Bronchial epithelial cell (primary cell): Measurements from ENCODE around the gene STK11IP. TPM values are rescaled to one million over a fixed set of nuclear protein-coding genes. Genes with fewer than 3 reads are reported as not detected.
A peak's percentile ranks its signal among the peaks of the same experiment; 100 is the strongest.

Source experiments
- DNase-seq: peaks from one replicate; pipeline ENCODE4 v3.0.0-alpha.2; 2010; ENCODE audit warnings: low read depth
- FAIRE-seq: peaks from 2 replicates; lab custom pipeline; 2011; peaks lifted over from hg19 to GRCh38; lab: Jason Lieb, UNC
- H3K27me3 ChIP-seq: 2 replicates; pipeline ENCODE4 v1.5.1; 2011; ENCODE audit warnings: low read length; ENCODE audit not compliant: control insufficient read depth, insufficient read depth
- H3K36me3 ChIP-seq: 2 replicates; pipeline ENCODE4 v1.5.1; 2011; ENCODE audit warnings: low read length; ENCODE audit not compliant: control insufficient read depth, insufficient read depth
- H3K4me3 ChIP-seq: 2 replicates; pipeline ENCODE4 v1.5.1; 2011; ENCODE audit warnings: mild to moderate bottlenecking, low read depth, low read length, control low read depth
- CTCF ChIP-seq: IDR thresholded peaks from 2 replicates; pipeline ENCODE4 v1.5.1; 2011; ENCODE audit warnings: mild to moderate bottlenecking, moderate library complexity, low read length, control low read depth, inconsistent platforms; ENCODE audit not compliant: insufficient read depth, severe bottlenecking
- total RNA-seq: library from RNA; depleted of rRNA; stranded (reverse); fragments of >200 nt; gene quantifications from 2 replicates; pipeline ENCODE4 v1.2.1, GENCODE V29; 2014

The STK11IP gene
- total RNA-seq, 1 donor from 2014 or later, result 11.3 TPM

DNA sequence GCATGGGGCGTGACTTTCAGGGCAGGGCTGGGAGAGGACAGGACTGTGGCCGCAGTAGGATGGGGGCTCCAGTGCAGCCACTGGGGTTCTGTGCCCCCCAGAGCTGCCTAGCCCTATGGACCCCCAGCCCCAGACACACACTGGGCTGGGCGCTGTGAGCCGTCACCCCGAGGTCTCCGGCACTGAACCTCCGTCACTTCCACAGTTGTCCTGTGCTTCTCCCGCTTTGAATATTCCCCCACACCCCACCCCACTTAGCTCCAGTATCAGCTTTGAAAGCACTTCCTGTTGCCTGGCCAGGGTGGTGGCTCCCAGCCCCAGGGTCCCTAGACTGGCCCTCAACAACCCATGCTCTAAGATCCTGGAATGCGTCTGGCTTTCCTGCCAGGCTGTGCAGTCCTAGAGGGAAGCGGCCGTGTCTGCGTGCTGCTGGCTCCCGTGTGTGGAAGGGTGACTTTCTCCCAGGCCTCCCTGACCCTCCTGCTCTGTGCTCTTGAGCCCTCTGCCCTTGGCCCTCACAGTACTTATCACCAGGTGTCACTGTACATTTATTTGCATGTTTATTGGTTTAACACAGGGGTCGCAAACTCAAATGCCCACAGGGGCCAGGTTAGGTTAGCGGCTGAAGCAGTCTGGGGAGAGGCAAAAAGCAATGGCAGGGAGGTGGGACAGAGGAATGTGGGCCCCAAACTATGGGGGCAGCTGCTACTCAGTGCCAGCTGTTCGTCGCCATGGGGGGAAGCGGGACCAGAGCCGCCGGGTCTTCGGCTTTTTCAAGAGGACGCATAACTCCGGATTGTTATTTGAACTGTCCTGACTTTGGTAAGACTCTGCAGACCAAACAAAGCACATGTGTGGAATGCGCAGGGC, 36.2 kb upstream of the STK11IP start:
- Histone ChIP-seq H3K36me3 (no peaks in the 10 kb centered on the region), H3K27me3 (no peaks in the 10 kb centered on the region), H3K4me3 (no peak overlapping the region)
- FAIRE-seq (no peak), DNase-seq (no peak)
- no peak for TF ChIP-seq CTCF

GRCh38 chr2:219562049-219563020, 35.3 kb upstream of the STK11IP start:
- DNase-seq (no peak), FAIRE-seq (no peak)
- Histone ChIP-seq H3K36me3 (peaks cover 1% of the 10 kb centered on the region), H3K27me3 (no peaks in the 10 kb centered on the region), H3K4me3 (no peak overlapping the region)
- TF ChIP-seq CTCF, result no peak

DNA sequence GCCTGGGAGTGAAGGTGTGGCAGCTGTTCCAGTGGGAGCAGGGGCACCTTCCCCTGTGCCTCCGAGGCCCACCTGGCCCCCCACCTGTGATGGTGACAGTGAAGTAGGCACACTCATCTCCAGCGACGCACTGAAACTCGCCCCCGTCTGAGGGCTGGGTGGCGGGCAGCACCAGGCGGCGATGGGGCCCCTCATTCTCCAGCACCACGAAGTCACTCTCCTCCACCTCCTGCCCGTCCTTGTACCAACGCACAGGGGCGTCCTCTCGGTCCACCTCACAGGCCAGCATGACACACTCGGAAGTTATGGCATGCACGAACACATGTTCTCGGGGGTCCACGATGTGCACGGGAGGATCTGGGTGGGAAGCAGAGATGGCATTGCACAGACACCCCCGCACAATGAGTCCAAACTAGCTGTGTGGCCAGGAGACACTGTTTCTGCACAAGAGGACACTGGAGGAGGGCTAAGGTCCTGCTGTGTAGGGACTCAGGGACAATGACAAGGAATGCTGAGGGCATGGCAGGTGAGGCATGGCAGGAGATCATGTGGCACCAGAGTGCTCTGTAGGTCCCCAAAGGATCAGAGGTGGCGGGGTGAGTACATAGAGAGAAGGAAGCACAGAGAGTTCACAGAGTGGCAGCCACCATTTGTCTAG, 34.3 kb upstream of the STK11IP start:
- FAIRE-seq (peak; percentile 18), DNase-seq (no peak)
- TF ChIP-seq CTCF, result no peak
- peaks cover 1% of the 10 kb centered on the region for H3K36me3 ChIP-seq
- no peaks in the 10 kb centered on the region for H3K27me3 ChIP-seq
- no peak overlapping the region for H3K4me3 ChIP-seq

GRCh38 chr2:219565130-219566080, 32.3 kb upstream of the STK11IP start:
- H3K27me3 ChIP-seq, result no peaks in the 10 kb centered on the region
- H3K4me3 ChIP-seq, result no peak overlapping the region
- no peak for FAIRE-seq
- peaks cover 1% of the 10 kb centered on the region for H3K36me3 ChIP-seq
- TF ChIP-seq CTCF, result no peak
- DNase-seq, result no peak

DNA sequence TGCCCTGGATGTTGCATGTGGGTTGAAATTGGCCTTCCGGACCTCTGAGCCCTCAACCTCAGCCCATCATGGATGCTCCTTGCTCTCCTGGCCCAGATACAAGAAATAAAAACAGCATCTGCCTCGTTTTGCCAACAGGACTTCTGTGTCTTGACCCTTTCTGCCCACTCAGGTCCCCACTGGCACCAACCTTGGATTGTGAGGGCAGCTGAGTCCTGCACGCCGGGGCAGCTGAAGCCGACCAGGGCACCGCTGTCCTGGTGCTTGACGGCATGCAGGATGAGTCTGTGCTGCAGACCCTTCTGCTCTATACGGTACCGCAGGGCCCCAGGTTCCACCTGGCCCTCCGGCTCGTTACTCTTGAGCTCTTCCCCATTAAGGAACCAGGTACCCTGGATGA, 31.0 kb upstream of the STK11IP start:
- no peak overlapping the region for H3K4me3 ChIP-seq
- DNase-seq, result no peak
- no peaks in the 10 kb centered on the region for H3K27me3 ChIP-seq
- FAIRE-seq, result no peak
- H3K36me3 ChIP-seq, result peaks cover 1% of the 10 kb centered on the region
- no peak for TF ChIP-seq CTCF
